IPS-15b (cell line): ENCODE measurements around the gene ZNF276.

Experiments
- H3K27me3 ChIP-seq: one replicate; pipeline ENCODE4 v1.6.1; 2013; ENCODE audit warnings: low read length; ENCODE audit not compliant: control insufficient read depth, insufficient read depth
- H3K36me3 ChIP-seq: one replicate; pipeline ENCODE4 v1.6.1; 2013; ENCODE audit warnings: low read length; ENCODE audit not compliant: control insufficient read depth, insufficient read depth
- H3K4me1 ChIP-seq: one replicate; pipeline ENCODE4 v1.6.1; 2013; ENCODE audit warnings: mild to moderate bottlenecking, low read length; ENCODE audit not compliant: control insufficient read depth, insufficient read depth
- H3K4me3 ChIP-seq: one replicate; pipeline ENCODE4 v1.5.1; 2013; ENCODE audit warnings: low read depth, low read length
- H3K9ac ChIP-seq: one replicate; pipeline ENCODE4 v1.6.1; 2013; ENCODE audit warnings: low read depth, mild to moderate bottlenecking, low read length
- H3K9me3 ChIP-seq: one replicate; pipeline ENCODE4 v1.6.1; 2013; ENCODE audit warnings: mild to moderate bottlenecking, low read length; ENCODE audit not compliant: control insufficient read depth, insufficient read depth

Gene ZNF276

GRCh38 chr16:89733322-89733721, 12.0 kb downstream of the ZNF276 start:
- Histone ChIP-seq H3K36me3 (peaks cover 42% of the 10 kb centered on the region), H3K9ac (no peak overlapping the region), H3K27me3 (no peaks in the 10 kb centered on the region), H3K9me3 (no peaks in the 10 kb centered on the region), H3K4me3 (no peak overlapping the region), H3K4me1 (peaks cover 2% of the 10 kb centered on the region)

- no peaks in the 10 kb centered on the region for H3K9me3 ChIP-seq
- no peaks in the 10 kb centered on the region for H3K27me3 ChIP-seq
- no peak overlapping the region for H3K4me3 ChIP-seq
- peaks cover 47% of the 10 kb centered on the region for H3K36me3 ChIP-seq
- H3K9ac ChIP-seq: no peak overlapping the region
- peaks cover 2% of the 10 kb centered on the region for H3K4me1 ChIP-seq
Measured at GRCh38 chr16:89733792-89734191, 12.5 kb downstream of the ZNF276 start.

- peaks cover 56% of the 10 kb centered on the region for H3K36me3 ChIP-seq
- no peaks in the 10 kb centered on the region for H3K4me1 ChIP-seq
- H3K27me3 ChIP-seq: no peaks in the 10 kb centered on the region
- no peak overlapping the region for H3K4me3 ChIP-seq
- no peaks in the 10 kb centered on the region for H3K9me3 ChIP-seq
- H3K9ac ChIP-seq: no peak overlapping the region
Measured at GRCh38 chr16:89736554-89736953, 15.2 kb downstream of the ZNF276 start.

- peaks cover 61% of the 10 kb centered on the region for H3K36me3 ChIP-seq
- H3K4me3 ChIP-seq: no peak overlapping the region
Measured at GRCh38 chr16:89737341-89738071, 16.2 kb downstream of the ZNF276 start.

GRCh38 chr16:89738072-89738377, 16.7 kb downstream of the ZNF276 start:
- Histone ChIP-seq H3K4me3 (no peak overlapping the region), H3K36me3 (peaks cover 66% of the 10 kb centered on the region)

More at GRCh38 chr16:89737341-89738071, 16.2 kb downstream of the ZNF276 start:
- Histone ChIP-seq H3K27me3 (no peaks in the 10 kb centered on the region), H3K4me1 (no peaks in the 10 kb centered on the region), H3K9me3 (no peaks in the 10 kb centered on the region), H3K9ac (no peak overlapping the region)

GRCh38 chr16:89738538-89739317, 17.4 kb downstream of the ZNF276 start:
- Histone ChIP-seq H3K9ac (no peak overlapping the region), H3K9me3 (no peaks in the 10 kb centered on the region), H3K4me1 (no peaks in the 10 kb centered on the region), H3K27me3 (no peaks in the 10 kb centered on the region), H3K4me3 (no peak overlapping the region), H3K36me3 (peaks cover 63% of the 10 kb centered on the region)

More at GRCh38 chr16:89738072-89738377, 16.7 kb downstream of the ZNF276 start:
- H3K9ac ChIP-seq: no peak overlapping the region
- H3K27me3 ChIP-seq: no peaks in the 10 kb centered on the region
- H3K4me1 ChIP-seq: no peaks in the 10 kb centered on the region
- H3K9me3 ChIP-seq: no peaks in the 10 kb centered on the region

- H3K4me1 ChIP-seq: no peaks in the 10 kb centered on the region
- H3K27me3 ChIP-seq: no peaks in the 10 kb centered on the region
- no peaks in the 10 kb centered on the region for H3K9me3 ChIP-seq
- H3K36me3 ChIP-seq: peaks cover 65% of the 10 kb centered on the region
- no peak overlapping the region for H3K4me3 ChIP-seq
- H3K9ac ChIP-seq: no peak overlapping the region
Measured at GRCh38 chr16:89739383-89739782, 18.0 kb downstream of the ZNF276 start.

- H3K36me3 ChIP-seq: peaks cover 74% of the 10 kb centered on the region
- H3K4me1 ChIP-seq: no peaks in the 10 kb centered on the region
- H3K9me3 ChIP-seq: no peaks in the 10 kb centered on the region
- no peak overlapping the region for H3K9ac ChIP-seq
- H3K4me3 ChIP-seq: no peak overlapping the region
- no peaks in the 10 kb centered on the region for H3K27me3 ChIP-seq
Measured at GRCh38 chr16:89741342-89742014, 20.1 kb downstream of the ZNF276 start.

GRCh38 chr16:89742948-89743347, 21.6 kb downstream of the ZNF276 start:
- Histone ChIP-seq H3K36me3 (peaks cover 74% of the 10 kb centered on the region), H3K9ac (no peak overlapping the region), H3K4me1 (no peaks in the 10 kb centered on the region), H3K9me3 (no peaks in the 10 kb centered on the region), H3K27me3 (no peaks in the 10 kb centered on the region), H3K4me3 (no peak overlapping the region)

GRCh38 chr16:89744813-89745212, 23.5 kb downstream of the ZNF276 start:
- H3K4me3 ChIP-seq: no peak overlapping the region
- H3K4me1 ChIP-seq: no peaks in the 10 kb centered on the region
- no peaks in the 10 kb centered on the region for H3K9me3 ChIP-seq
- H3K9ac ChIP-seq: no peak overlapping the region
- H3K27me3 ChIP-seq: no peaks in the 10 kb centered on the region
- peaks cover 70% of the 10 kb centered on the region for H3K36me3 ChIP-seq

- Histone ChIP-seq H3K4me3 (no peak overlapping the region), H3K9ac (no peak overlapping the region), H3K9me3 (no peaks in the 10 kb centered on the region), H3K27me3 (no peaks in the 10 kb centered on the region), H3K36me3 (peaks cover 70% of the 10 kb centered on the region), H3K4me1 (no peaks in the 10 kb centered on the region)
Measured at GRCh38 chr16:89746043-89746442, 24.7 kb downstream of the ZNF276 start.
